Measurements from ENCODE around the gene ADAM12. TPM values are rescaled to one million over a fixed set of nuclear protein-coding genes. Genes with fewer than 3 reads are reported as not detected.

The ADAM12 gene
- total RNA-seq, 1 experiment from 2014 or later: not detected

DNA sequence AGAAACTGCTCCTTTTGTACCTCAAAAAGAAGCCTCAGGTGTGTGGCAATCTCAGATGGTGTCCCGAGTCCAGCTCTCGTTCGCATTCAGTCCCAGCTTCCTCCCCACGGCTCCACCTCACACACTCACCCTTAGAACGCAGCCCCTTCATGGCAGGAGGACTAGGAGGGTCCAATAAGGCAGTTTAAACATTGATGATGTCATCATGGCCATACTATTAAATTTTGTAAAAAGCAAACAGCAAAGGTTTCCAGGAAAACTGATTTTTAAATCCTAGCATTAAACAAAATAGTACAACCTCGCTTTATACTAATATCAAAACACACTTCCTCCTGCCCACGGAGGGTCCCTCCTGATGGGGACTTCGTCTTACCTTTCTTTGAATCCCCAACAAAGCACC is 133.0 kb downstream of the ADAM12 start:
- no TSS peak for BruUV-seq (replicated peaks)
- no peak overlapping the region for H3K4me3 Mint-ChIP-seq (ENCODE audit: low read depth, unreplicated experiment)
- TF ChIP-seq CTCF (IDR thresholded peaks at IDR 0.05; ENCODE audit: unreplicated experiment): no peak
- no peaks in the 10 kb centered on the region for H3K4me1 Mint-ChIP-seq (ENCODE audit: low read depth, unreplicated experiment)
- no peak overlapping the region for H3K27ac Mint-ChIP-seq (ENCODE audit: unreplicated experiment)
- H3K27me3 Mint-ChIP-seq (ENCODE audit: unreplicated experiment): peaks cover 62% of the 10 kb centered on the region
- peaks cover 9% of the 10 kb centered on the region for H3K9me3 Mint-ChIP-seq (ENCODE audit: low read depth, unreplicated experiment)
- CTCF ChIA-PET: no interaction called here
- intact Hi-C loops (cut with micrococcal nuclease; ENCODE audit: unreplicated experiment): no loop called here
- no peak for DNase-seq
- no peaks in the 10 kb centered on the region for H3K36me3 Mint-ChIP-seq (ENCODE audit: insufficient read depth, unreplicated experiment)

- intact Hi-C loops (cut with micrococcal nuclease; ENCODE audit: unreplicated experiment): no loop called here
- CTCF ChIA-PET: no interaction called here
- TF ChIP-seq CTCF (IDR thresholded peaks at IDR 0.05; ENCODE audit: unreplicated experiment): no peak
- Mint-ChIP-seq H3K9me3 (ENCODE audit: low read depth, unreplicated experiment) (peaks cover 9% of the 10 kb centered on the region), H3K4me3 (ENCODE audit: low read depth, unreplicated experiment) (no peak overlapping the region), H3K27ac (ENCODE audit: unreplicated experiment) (no peak overlapping the region), H3K27me3 (ENCODE audit: unreplicated experiment) (peaks cover 48% of the 10 kb centered on the region), H3K4me1 (ENCODE audit: low read depth, unreplicated experiment) (no peaks in the 10 kb centered on the region), H3K36me3 (ENCODE audit: insufficient read depth, unreplicated experiment) (no peaks in the 10 kb centered on the region)
- DNase-seq: no peak
- no TSS peak for BruUV-seq (replicated peaks)
These were observed 134.7 kb downstream of the ADAM12 start for GRCh38 chr10:126253611-126253998.

DNA sequence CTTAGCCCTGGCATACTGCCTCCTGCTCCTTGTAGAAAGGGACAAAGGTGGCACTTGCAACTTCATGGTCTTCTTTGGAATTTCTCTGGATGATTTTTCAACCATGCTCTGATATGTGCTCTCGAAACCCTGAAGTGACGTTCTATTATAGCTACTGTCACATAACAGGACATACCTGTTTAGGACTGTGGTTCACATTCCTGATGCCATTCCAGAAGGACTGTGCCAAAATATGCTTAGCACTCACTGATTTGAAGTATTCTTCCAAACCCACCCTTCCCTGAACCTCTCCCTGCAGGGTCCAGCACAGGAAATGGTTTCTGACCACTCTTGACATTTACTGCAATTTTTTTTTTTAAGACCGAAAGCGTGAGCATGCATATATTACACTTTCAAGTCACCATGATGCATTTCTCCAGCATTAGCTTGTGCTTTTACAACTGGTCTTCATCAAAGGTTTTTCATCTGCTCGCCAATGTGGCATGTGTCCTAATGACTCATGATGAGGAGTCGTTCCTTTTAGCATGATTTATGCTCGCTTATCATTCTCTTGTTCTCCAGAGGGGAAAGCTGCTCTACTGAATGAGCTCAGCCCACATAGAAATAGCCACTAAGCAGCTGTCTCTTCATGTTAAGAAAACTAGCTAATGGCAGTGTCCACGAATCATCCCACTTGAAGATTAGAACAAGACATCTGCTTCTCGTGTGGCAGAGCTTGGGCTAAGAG is 135.2 kb downstream of the ADAM12 start:
- no peak for DNase-seq
- no TSS peak for BruUV-seq (replicated peaks)
- Mint-ChIP-seq H3K27ac (ENCODE audit: unreplicated experiment) (no peak overlapping the region), H3K4me1 (ENCODE audit: low read depth, unreplicated experiment) (no peaks in the 10 kb centered on the region), H3K27me3 (ENCODE audit: unreplicated experiment) (peaks cover 42% of the 10 kb centered on the region), H3K4me3 (ENCODE audit: low read depth, unreplicated experiment) (no peak overlapping the region), H3K9me3 (ENCODE audit: low read depth, unreplicated experiment) (peaks cover 9% of the 10 kb centered on the region), H3K36me3 (ENCODE audit: insufficient read depth, unreplicated experiment) (no peaks in the 10 kb centered on the region)
- no peak for TF ChIP-seq CTCF (IDR thresholded peaks at IDR 0.05; ENCODE audit: unreplicated experiment)
- intact Hi-C loops (cut with micrococcal nuclease; ENCODE audit: unreplicated experiment): no loop called here
- CTCF ChIA-PET: interaction anchor here (1.0 kb wide), 1 partner anchor 14 kb away, joined by 3 read pairs; no protein-coding TSS in a partner anchor

DNA sequence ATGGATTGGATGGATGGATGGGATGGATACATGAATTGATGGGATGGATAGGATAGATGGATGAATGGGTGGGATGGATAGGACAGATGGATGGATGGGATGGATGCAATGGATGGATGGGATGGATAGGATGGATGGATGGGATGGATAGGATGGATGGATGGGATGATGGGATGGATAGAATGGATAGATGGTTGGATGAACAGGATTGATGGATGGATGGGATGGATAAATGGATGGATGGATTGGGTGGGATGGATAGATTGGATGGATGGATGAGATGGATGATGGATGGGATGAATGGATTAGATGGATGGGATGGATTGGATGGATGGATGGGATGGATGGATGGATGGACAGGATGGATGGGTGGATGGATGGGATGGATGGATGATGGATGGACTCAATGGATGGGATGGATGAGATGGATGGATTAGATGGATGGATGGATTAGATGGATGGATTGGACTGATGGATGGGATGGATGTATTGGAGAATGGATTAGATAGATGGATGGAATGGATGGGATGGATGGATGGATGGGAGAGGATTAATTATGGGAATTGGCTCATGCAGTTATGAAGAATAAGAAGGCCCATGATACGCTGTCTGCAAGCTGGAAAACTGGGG is 136.4 kb downstream of the ADAM12 start:
- peaks cover 40% of the 10 kb centered on the region for H3K27me3 Mint-ChIP-seq (ENCODE audit: unreplicated experiment)
- no peak for DNase-seq
- H3K9me3 Mint-ChIP-seq (ENCODE audit: low read depth, unreplicated experiment): peaks cover 9% of the 10 kb centered on the region
- no peaks in the 10 kb centered on the region for H3K4me1 Mint-ChIP-seq (ENCODE audit: low read depth, unreplicated experiment)
- H3K36me3 Mint-ChIP-seq (ENCODE audit: insufficient read depth, unreplicated experiment): no peaks in the 10 kb centered on the region
- intact Hi-C loops (cut with micrococcal nuclease; ENCODE audit: unreplicated experiment): no loop called here
- CTCF ChIA-PET: interaction anchor here (1.0 kb wide), 1 partner anchor 15 kb away, joined by 3 read pairs; no protein-coding TSS in a partner anchor
- TF ChIP-seq CTCF (IDR thresholded peaks at IDR 0.05; ENCODE audit: unreplicated experiment): no peak
- H3K4me3 Mint-ChIP-seq (ENCODE audit: low read depth, unreplicated experiment): no peak overlapping the region
- no peak overlapping the region for H3K27ac Mint-ChIP-seq (ENCODE audit: unreplicated experiment)
- BruUV-seq (replicated peaks): no TSS peak

Data from Calu3 (cell line).